ENCODE measurements around the gene INPP1.
"Not testable (repeated sequence)": the region's sequence is repeated elsewhere in the genome, so short reads cannot be mapped to it uniquely, and the experiment has no call there.

INPP1 gene

GRCh38 chr2:190333928-190334327 is 9.5 kb upstream of the INPP1 start:
- DNase-seq (ENCODE audit: low read depth) = no peak

DNA sequence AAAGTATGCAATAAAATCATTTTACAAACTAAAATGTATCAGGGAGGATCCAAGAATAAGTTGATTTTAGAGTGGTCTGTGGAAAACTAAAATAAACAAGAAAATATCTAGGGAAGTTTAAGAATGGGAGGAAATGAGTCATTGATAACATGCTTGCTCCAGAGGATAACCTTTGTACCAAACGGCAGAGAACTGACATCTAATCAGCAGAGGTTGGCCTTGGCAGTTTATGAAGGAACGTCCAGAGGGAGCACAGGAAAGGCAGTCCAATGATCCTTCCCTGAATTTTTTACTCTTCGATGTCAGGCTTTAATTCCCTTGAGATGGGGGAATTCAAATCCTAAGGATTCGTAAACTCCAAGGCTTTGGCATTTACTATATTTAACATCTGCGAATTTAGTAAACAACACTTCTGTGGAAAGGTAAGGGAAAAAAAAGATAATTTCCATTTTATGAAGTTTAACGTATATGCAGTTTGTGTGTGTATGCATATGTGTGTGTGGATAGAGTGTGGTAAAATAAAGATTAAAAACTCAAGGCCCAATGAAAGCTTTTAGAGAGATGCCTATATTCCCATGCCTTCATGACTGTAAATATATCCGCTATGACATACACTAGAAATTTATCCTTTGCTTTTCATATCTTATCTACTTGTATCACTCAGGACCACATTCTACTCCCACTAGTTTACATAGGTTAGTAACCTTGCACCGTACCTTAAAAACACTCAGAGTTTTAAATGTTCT is 8.7 kb upstream of the INPP1 start:
- DNase-seq (ENCODE audit: low read depth) = no peak

- DNase-seq (ENCODE audit: low read depth) = no peak
Observed at GRCh38 chr2:190335225-190335559, 8.2 kb upstream of the INPP1 start.

GRCh38 chr2:190335584-190335983 is 7.8 kb upstream of the INPP1 start:
- not testable (repeated sequence) for DNase-seq (ENCODE audit: low read depth)

- DNase-seq (ENCODE audit: low read depth) = no peak
Observed at GRCh38 chr2:190336420-190336819, 7.0 kb upstream of the INPP1 start.

DNA sequence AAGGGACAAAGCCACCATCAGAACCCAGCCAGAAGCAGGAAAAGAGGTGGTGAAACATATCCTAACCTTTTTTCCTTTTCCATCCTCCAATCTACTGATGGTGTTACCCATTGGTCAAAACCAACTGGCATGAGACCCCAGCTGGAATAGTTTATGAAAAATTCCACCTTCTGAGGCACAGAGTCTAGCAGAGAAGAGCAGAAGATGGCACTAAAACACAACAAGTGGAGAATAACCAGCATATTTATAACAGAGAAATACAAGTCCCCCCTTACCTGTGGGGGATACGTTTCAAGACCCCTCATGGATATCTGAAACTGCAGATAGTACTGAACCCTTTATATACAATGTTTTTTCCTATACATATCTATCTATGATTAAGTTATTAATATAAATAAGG is 4.9 kb upstream of the INPP1 start:
- no peak for DNase-seq (ENCODE audit: low read depth)

- no peak for DNase-seq (ENCODE audit: low read depth)
Observed at GRCh38 chr2:190339394-190339793, 4.0 kb upstream of the INPP1 start.

GRCh38 chr2:190340369-190340768 is 3.0 kb upstream of the INPP1 start:
- no peak for DNase-seq (ENCODE audit: low read depth)

- no peak for DNase-seq (ENCODE audit: low read depth)
Observed at GRCh38 chr2:190342611-190343010, 778 bp upstream of the INPP1 start.

DNA sequence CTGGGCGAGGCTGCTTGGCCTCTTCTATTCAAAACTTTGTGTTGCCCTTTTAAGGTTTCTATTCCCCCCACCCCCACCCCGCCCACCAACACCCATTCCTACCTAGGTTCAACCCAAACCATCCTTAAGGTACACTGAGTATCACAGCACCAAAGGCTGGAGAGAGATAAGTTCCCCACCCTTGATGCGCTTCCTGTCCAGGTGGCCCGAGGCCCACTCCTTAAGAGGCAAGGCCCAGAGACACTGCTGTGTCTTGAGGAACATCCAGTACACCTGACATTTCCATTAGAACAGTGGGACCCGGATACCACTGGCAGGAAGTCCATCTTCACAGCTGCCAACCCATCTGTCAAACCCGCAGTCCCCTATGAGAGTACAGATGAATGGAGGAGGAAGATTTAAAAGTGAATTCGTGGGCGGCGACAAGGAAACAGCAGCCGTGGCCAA is 277 bp upstream of the INPP1 start:
- DNase-seq (ENCODE audit: low read depth) = no peak

- DNase-seq (ENCODE audit: low read depth) = no peak
Observed at GRCh38 chr2:190344276-190344827, 963 bp downstream of the INPP1 start.

DNA sequence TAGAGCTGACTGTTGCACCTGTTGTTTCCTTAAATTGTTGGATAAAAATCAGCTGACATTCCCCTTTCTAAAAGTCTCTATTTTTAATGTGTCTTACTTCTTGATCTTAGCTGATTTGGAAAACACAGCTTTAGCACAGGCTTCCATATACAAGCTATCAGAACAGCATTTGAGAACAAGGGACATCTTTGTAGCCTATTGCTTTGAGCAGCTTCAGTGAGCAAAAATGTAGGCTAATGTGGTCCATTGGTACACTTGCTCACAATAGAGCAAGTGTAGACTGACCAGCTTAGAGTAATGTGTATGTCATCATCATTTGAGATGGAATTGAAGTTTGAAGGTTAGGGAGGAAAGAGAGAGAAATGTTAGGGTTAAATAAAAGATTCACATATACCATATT is 7.0 kb downstream of the INPP1 start:
- no peak for DNase-seq (ENCODE audit: low read depth)

- DNase-seq (ENCODE audit: low read depth) = no peak
Observed at GRCh38 chr2:190351955-190352354, 8.6 kb downstream of the INPP1 start.

GRCh38 chr2:190352668-190353536 is 9.5 kb downstream of the INPP1 start:
- DNase-seq (ENCODE audit: low read depth) = no peak

GRCh38 chr2:190353537-190353899 is 10.1 kb downstream of the INPP1 start:
- DNase-seq (ENCODE audit: low read depth) = no peak

DNA sequence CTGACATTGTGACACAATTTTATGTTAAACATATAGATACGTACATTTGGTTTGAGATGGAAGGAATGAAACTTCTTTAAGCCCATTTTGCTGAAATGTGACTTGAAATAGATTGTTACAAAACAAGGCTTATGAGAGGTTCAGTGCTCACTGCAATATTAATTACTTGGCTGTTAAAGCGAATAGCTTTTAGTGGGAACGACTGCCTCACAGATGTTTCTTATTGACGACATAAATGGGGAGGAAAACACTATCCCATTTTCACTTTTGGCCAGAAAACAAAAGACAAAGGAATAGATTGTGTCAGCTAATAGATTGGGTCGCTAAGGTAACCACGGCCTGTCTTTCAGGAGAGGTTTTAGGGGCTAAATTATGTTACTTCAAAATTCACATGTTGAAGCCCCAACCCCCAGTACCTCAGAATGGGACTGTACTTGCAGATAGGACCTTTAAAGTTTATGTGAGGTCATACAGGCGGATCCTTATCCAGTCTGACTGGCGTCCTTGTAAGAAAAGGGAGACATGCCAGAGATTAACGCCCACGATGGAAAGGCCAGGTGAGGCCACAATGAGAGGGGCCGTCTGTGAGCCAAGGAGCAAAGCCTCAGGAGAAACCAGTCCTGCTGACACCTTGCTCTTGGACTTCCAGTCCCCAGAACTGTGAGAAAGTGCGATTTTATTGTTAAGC is 10.8 kb downstream of the INPP1 start:
- DNase-seq (ENCODE audit: low read depth) = no peak

DNA sequence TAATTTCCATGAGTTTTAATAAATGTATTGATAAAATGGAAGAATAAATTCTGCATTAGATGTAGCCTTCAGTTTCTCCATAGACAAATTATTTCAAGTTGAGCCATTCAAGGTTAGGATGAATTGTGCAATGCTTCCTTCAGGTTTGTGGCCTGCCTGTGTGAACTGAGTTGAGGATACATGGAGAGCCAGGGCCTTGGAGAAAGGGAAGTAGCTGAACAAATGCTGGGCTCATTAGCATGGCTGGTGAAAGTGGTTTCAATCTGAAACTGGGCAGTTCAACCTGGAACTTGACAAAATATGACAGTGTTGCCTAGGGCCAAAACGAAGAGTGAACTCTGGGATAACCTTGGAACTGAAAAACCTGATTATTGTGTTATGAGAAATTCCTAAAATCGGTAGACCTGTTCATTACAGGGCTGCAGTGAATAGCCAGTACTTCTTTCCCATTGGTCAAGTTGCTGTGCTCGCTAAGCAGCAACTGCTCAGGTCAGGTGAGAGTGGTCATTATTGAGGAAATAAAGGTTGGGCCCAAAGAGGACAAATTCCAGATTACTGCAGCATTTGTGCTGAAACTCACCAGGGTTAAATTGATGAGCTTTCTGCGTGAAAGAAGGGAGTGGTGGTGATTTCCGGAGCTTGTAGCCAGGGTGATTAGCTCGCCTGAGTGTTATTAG is 12.7 kb downstream of the INPP1 start:
- DNase-seq (ENCODE audit: low read depth) = no peak

- no peak for DNase-seq (ENCODE audit: low read depth)
Observed at GRCh38 chr2:190357600-190357999, 14.2 kb downstream of the INPP1 start.

DNA sequence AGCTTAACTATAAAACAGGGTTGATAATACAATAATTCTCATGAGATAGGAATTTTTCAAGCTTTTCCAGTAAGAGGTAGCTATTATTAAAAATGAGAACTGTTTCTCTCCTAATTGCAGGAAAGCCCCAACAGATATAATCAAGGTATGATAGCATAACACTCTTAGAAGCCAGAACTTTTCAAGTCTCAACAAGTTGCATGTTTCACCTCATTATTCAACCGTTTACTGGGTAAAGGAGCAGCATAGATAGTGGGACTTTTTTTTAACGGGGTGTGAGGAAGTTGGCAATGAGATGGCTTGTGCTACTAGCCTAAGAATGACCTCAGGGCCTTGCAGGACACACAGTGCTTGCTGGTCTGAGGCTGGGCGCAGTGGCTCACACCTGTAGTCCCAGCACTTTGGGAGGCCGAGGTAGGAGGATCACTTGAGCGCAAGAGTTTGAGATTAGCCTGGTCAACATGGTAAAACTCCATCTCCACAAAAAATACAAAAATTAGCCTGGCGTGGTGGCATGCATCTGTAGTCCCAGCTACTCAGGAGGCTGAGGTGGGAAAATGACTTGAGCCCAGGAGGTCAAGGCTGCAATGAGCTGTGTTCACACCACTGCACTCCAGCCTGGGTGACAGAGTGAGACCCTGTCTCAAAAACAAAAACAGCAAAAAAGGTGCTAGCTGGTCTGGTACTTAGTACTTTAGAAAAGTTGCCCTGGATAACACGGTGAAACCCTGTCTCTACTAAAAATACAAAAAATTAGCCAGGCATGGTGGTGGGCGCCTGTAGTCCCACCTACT is 15.5 kb downstream of the INPP1 start:
- DNase-seq (ENCODE audit: low read depth) = not testable (repeated sequence)

DNA sequence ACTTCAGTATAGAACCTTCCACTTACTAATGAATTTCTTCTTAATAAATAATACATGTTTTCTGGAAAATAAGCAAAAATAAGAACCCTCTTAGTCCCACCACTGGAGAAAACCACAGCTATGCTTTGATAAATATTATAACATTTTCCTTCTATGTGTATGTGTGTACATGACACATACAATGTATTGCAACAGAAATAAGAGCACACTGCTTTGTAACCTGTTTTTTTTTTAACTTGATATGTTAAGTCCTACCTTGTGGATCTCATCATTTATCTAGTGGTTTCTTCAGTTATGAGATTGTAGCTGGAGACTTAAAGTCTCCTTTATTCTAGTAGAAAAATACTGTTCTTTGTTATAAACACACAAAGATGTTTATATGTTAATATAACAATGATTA is 17.2 kb downstream of the INPP1 start:
- DNase-seq (ENCODE audit: low read depth) = no peak

DNA sequence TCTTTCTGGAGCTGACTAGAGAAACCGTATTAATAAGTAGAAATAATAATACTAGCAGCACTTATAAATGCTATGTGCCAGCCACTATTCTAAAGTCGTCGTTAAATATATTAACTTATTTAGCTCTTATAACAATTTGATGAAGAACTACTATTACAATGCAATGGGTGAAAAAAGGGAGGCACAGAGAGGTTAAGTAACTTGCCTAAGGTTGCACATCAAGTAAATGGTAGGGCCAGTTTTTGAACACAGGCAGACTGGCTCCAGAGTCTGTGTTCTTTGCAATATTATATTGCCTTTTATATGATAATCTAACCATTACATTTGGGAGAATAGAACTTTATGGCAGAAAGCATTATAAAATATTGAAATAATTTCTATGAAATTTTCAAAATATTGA is 17.6 kb downstream of the INPP1 start:
- DNase-seq (ENCODE audit: low read depth) = no peak

Data from CMK (cell line).